Smooth muscle cell (in vitro differentiated cells): Measurements from ENCODE around the gene PLPP4. TPM values are rescaled to one million over a fixed set of nuclear protein-coding genes. Genes with fewer than 3 reads are reported as not detected.

Source experiments
- DNase-seq: peaks from one replicate; lab custom pipeline; 2025; ENCODE audit not compliant: unreplicated experiment; lab: John Stamatoyannopoulos, UW
- H2AFZ ChIP-seq: fragments of 200-600 bp; sonication (generic); 2 replicates; pipeline ENCODE4 v1.6.0; 2016; ENCODE audit warnings: antibody characterized with exemption, low read depth, mild to moderate bottlenecking
- H3F3A ChIP-seq: fragments of 200-600 bp; sonication (generic); 2 replicates; pipeline ENCODE4 v1.6.0; 2017; ENCODE audit warnings: antibody characterized with exemption, low read depth
- H3K27ac ChIP-seq: fragments of 200-600 bp; sonication (generic); 2 replicates; pipeline ENCODE4 v1.5.1; 2016; ENCODE audit warnings: low read depth, mild to moderate bottlenecking
- H3K27me3 ChIP-seq: fragments of 200-600 bp; sonication (generic); 2 replicates; pipeline ENCODE4 v1.6.1; 2016; ENCODE audit warnings: low read depth, mild to moderate bottlenecking
- H3K36me3 ChIP-seq: fragments of 200-600 bp; sonication (generic); 2 replicates; pipeline ENCODE4 v1.5.1; 2016; ENCODE audit warnings: low read depth
- H3K4me1 ChIP-seq: fragments of 200-600 bp; sonication (generic); 2 replicates; pipeline ENCODE4 v1.5.1; 2016; ENCODE audit warnings: low read depth
- H3K4me2 ChIP-seq: fragments of 200-600 bp; sonication (generic); 2 replicates; pipeline ENCODE4 v1.6.0; 2016; ENCODE audit warnings: mild to moderate bottlenecking
- H3K4me3 ChIP-seq: fragments of 200-600 bp; sonication (generic); 2 replicates; pipeline ENCODE4 v1.5.1; 2016; ENCODE audit warnings: mild to moderate bottlenecking
- H3K79me2 ChIP-seq: fragments of 200-600 bp; sonication (generic); 2 replicates; pipeline ENCODE4 v1.6.0; 2016; ENCODE audit warnings: low read depth, mild to moderate bottlenecking
- H3K9ac ChIP-seq: fragments of 200-600 bp; sonication (generic); 2 replicates; pipeline ENCODE4 v1.6.0; 2016; ENCODE audit warnings: low read depth
- H3K9me3 ChIP-seq: fragments of 200-600 bp; sonication (generic); replicated peaks from 2 replicates; pipeline ENCODE4 v1.5.1; 2016; ENCODE audit warnings: low read depth
- H4K20me1 ChIP-seq: fragments of 200-600 bp; sonication (generic); 2 replicates; pipeline ENCODE4 v1.6.0; 2016; ENCODE audit warnings: low read depth
- WGBS: methylation state at CpG from one replicate; pipeline ENCODE4 v1.1.7; 2016; ENCODE audit warnings: low lambda C conversion rate; 5-methylcytosine and 5-hydroxymethylcytosine counted together
- polyA plus RNA-seq: library from polyadenylated mRNA; unstranded; fragments of >200 nt; fragmentation: Nextera tagmentation; extraction: Ambion mirVana; gene quantifications from 2 replicates; pipeline ENCODE4 v1.2.1, GENCODE V29; 2016
- total RNA-seq: library from RNA; depleted of rRNA; stranded (reverse); fragments of >200 nt; gene quantifications from 2 replicates; pipeline ENCODE4 v1.2.3, GENCODE V29; 2014
- TF ChIP-seq, protein P1 (sequence below): fragments of 200-600 bp; sonication (generic); IDR thresholded peaks from 2 replicates; pipeline ENCODE4 v1.5.1; 2017; ENCODE audit warnings: borderline replicate concordance, mild to moderate bottlenecking, antibody characterized with exemption; ENCODE audit not compliant: insufficient read depth, poor library complexity, severe bottlenecking

The PLPP4 gene
- total and polyA plus RNA-seq, 2 experiments from 2014 or later, result 27.2 to 33.5 TPM

DNA sequence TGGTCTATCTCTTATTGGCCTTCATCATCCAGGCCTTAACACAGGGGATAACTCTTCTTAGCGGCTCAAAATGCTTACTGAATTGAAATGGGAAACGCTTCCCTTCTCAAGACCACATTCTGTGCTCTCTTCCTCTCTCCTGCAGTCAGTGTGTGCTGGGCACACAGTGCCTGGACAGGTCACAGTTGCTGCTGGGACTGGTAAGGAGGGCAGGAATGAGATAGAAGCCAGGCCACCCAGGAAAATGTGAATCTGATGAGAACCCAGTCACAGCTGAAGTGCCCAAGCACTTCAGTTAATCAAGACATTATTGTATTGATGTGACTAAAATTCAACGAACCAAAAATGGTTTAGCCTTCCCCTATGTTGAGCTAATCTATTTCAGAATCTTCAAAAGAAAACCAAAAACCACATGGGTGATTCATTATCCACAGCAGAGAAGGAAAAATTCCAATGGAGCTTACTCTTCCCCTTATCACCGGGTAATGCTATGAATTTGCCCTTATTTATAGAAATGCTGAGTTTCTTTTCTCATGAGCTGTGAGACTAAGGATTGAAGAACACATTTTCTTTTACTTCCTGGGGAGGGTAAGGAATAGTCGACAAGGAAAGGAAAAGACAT is 41.2 kb upstream of the PLPP4 start:
- H3F3A ChIP-seq, result no peaks in the 10 kb centered on the region
- H3K79me2 ChIP-seq, result no peaks in the 10 kb centered on the region
- no peaks in the 10 kb centered on the region for H3K9me3 ChIP-seq
- no peak overlapping the region for H2AFZ ChIP-seq
- H3K4me1 ChIP-seq, result peaks cover 4% of the 10 kb centered on the region
- TF ChIP-seq, protein P1, sequence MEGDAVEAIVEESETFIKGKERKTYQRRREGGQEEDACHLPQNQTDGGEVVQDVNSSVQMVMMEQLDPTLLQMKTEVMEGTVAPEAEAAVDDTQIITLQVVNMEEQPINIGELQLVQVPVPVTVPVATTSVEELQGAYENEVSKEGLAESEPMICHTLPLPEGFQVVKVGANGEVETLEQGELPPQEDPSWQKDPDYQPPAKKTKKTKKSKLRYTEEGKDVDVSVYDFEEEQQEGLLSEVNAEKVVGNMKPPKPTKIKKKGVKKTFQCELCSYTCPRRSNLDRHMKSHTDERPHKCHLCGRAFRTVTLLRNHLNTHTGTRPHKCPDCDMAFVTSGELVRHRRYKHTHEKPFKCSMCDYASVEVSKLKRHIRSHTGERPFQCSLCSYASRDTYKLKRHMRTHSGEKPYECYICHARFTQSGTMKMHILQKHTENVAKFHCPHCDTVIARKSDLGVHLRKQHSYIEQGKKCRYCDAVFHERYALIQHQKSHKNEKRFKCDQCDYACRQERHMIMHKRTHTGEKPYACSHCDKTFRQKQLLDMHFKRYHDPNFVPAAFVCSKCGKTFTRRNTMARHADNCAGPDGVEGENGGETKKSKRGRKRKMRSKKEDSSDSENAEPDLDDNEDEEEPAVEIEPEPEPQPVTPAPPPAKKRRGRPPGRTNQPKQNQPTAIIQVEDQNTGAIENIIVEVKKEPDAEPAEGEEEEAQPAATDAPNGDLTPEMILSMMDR, result no peak
- no peak for DNase-seq
- H4K20me1 ChIP-seq, result no peaks in the 10 kb centered on the region
- H3K9ac ChIP-seq, result peak overlapping the region; percentile 23
- no peaks in the 10 kb centered on the region for H3K36me3 ChIP-seq
- peak overlapping the region; percentile 65 for H3K4me2 ChIP-seq
- peak overlapping the region; percentile 88 for H3K27ac ChIP-seq
- H3K27me3 ChIP-seq, result no peaks in the 10 kb centered on the region
- 19% methylated on average over 5 of the region's 5 CpGs for WGBS
- no peak overlapping the region for H3K4me3 ChIP-seq

DNA sequence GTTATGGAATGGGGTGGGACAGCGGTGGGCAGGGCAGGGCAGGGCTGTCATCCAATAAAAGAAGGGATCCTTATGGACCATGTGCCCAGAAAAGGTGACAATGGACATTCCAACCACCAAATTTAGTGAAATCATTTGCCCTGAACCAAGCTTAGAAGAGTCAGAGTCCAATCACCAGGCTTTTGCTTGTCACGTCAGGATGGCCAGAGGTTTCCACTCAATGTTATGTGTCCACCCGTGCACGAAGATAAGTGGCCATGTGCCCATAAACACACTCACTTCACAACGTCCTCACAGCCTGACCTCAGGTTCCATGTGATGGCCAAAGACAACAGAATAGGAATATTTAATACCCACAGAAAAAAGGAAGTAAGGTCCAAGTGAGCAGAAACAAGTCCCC is 36.6 kb upstream of the PLPP4 start:
- H3K4me3 ChIP-seq, result no peak overlapping the region
- TF ChIP-seq, protein P1, result no peak
- no peak overlapping the region for H3K9ac ChIP-seq
- DNase-seq, result no peak
- H3K36me3 ChIP-seq, result no peaks in the 10 kb centered on the region
- H4K20me1 ChIP-seq, result no peaks in the 10 kb centered on the region
- no peaks in the 10 kb centered on the region for H3K27me3 ChIP-seq
- no peak overlapping the region for H3K27ac ChIP-seq
- WGBS, result 72% methylated on average over 5 of the region's 5 CpGs
- H3K4me2 ChIP-seq, result no peak overlapping the region
- peaks cover 21% of the 10 kb centered on the region for H3F3A ChIP-seq
- H3K4me1 ChIP-seq, result peaks cover 4% of the 10 kb centered on the region
- H2AFZ ChIP-seq, result no peak overlapping the region
- no peaks in the 10 kb centered on the region for H3K9me3 ChIP-seq
- no peaks in the 10 kb centered on the region for H3K79me2 ChIP-seq

DNA sequence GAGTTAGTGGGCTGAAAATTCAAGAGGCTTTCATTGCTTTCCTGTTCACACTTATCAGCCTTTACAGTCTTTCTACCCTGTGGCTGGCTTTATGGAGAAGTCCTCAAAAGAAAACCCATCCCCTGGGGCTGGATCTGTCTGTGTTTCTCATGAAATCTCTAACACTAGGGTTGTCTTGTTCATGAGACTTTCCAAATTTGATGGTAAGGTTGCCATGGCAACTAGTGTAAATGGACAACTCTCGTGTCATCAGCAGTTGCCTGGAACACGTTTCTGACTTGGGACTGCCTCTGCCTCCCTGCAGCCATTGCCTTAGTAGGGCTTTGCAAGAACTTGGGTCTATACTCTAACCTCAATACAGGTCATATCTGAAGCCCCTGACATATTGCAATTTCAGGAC is 35.8 kb upstream of the PLPP4 start:
- H3K4me1 ChIP-seq, result peaks cover 3% of the 10 kb centered on the region
- H3F3A ChIP-seq, result peaks cover 21% of the 10 kb centered on the region
- no peak overlapping the region for H3K4me3 ChIP-seq
- H4K20me1 ChIP-seq, result no peaks in the 10 kb centered on the region
- no peak overlapping the region for H3K4me2 ChIP-seq
- H3K27me3 ChIP-seq, result no peaks in the 10 kb centered on the region
- no peaks in the 10 kb centered on the region for H3K36me3 ChIP-seq
- H3K27ac ChIP-seq, result peak overlapping the region; percentile 97
- 56% methylated on average over 2 of the region's 2 CpGs for WGBS
- no peak overlapping the region for H2AFZ ChIP-seq
- no peaks in the 10 kb centered on the region for H3K79me2 ChIP-seq
- H3K9me3 ChIP-seq, result no peaks in the 10 kb centered on the region
- DNase-seq, result no peak
- peak overlapping the region; percentile 65 for H3K9ac ChIP-seq
- TF ChIP-seq, protein P1, result no peak

DNA sequence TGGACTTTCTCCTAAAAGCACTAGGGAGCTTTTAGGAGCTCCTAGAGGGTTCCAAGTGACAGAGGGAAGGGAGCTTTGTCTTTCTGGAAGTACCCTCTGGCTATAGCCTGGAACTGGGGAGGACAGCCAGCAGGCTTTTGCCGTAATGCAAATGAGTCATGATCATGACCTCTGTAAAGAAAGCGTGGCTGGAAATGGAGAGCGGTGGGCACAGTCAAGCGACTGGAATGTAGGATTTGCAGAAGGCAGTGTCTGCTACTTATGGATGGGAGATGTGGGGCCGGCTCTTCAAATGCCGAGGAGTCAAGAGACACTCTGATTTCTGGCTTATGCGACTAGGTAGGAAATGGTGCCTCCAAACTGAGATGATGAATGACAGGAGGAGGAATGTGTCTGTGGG is 34.6 kb upstream of the PLPP4 start:
- TF ChIP-seq, protein P1, result no peak
- WGBS, result 0% methylated on average over 7 of the region's 7 CpGs
- Histone ChIP-seq H3K4me1 (no peaks in the 10 kb centered on the region), H3K79me2 (no peaks in the 10 kb centered on the region), H3K27ac (peak overlapping the region; percentile 97), H3K9ac (peak overlapping the region; percentile 77), H3K4me3 (no peak overlapping the region), H4K20me1 (no peaks in the 10 kb centered on the region), H2AFZ (no peak overlapping the region), H3K36me3 (no peaks in the 10 kb centered on the region), H3F3A (peaks cover 21% of the 10 kb centered on the region), H3K9me3 (no peaks in the 10 kb centered on the region), H3K4me2 (peak overlapping the region; percentile 71), H3K27me3 (no peaks in the 10 kb centered on the region)
- DNase-seq, result peak; percentile 15
